ENCODE results near the gene RPLP2. TPM values are rescaled to one million over a fixed set of nuclear protein-coding genes. Genes with fewer than 3 reads are reported as not detected.
A peak's percentile ranks its signal among the peaks of the same experiment; 100 is the strongest.

RPLP2 gene
- total RNA-seq (3,814 and 3,947 TPM in 2 replicates), polyA plus RNA-seq (525 and 3,297 TPM in 2 replicates), polyA minus RNA-seq (1,054 and 2,235 TPM in 2 replicates)
- total RNA-seq (2013) = 3,570 TPM

DNA sequence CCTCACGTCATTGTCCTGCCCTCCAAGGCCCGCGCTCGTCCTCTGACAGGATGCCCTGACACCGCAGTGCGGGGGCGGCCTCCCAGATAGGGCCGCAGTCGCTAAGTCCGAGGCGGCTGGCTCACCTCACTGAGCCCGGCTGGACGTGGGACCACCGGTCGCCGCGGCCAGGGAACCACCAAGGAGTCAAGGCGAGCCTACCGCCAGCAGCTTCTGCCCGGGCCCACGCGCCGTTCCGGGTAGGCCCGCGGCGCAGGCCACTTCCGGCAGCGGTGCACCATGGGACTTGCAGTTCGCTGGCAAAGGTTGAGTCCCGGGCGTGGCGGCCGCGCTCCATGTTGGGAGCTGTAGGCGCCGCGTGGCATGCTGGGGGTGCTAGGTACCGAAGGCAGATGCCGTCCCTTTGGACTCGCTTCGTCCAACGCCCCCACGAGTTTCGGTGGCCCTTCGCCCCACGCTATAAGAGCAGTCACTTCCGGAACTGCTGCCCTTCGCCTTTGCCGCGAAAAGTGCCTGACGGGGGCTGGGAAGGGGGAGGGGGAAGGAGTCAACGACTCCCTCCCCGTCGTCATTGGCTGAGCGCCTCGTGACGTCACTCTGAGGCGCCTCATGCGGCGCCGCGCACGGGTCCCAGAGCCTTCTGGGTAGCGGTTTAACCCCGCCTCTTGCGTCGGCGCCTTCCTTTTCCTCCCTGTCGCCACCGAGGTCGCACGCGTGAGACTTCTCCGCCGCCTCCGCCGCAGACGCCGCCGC lies at the start of gene RPLP2:
TSS of gene RPLP2 (plus strand) at position 681 of the 753 bp plus-strand sequence. CDS start 268 bp downstream, outside the sequence.
- 1% methylated on average over 80 of the region's 81 CpGs for WGBS (ENCODE audit: insufficient coverage)
- Histone ChIP-seq H3K4me2 (replicated peaks; ENCODE audit: low read depth, low read length, poor library complexity, severe bottlenecking) (peak within 1 kb of the TSS; percentile 87), H4K20me1 (ENCODE audit: control insufficient read depth, insufficient read depth, low read length, poor library complexity, severe bottlenecking) (peaks cover 36% of the 10 kb centered on the region), H3K79me2 (ENCODE audit: control insufficient read depth, insufficient read depth, low read length) (peaks cover 31% of the 10 kb centered on the region), H3K36me3 (replicated peaks in 1 of 2; ENCODE audit: control extremely low read depth in 1 of 2, control insufficient read depth in 1 of 2, extremely low read depth in 1 of 2, insufficient read depth in 2 of 2, low read length in 1 of 2) (peaks cover 2 to 24% of the 10 kb centered on the region in 2 experiments), H3K27me3 (replicated peaks in 1 of 4; ENCODE audit: control extremely low read depth in 1 of 4, control insufficient read depth in 3 of 4, insufficient read depth in 4 of 4, low read length in 3 of 4) (no peaks in the 10 kb centered on the region), H3K9me3 (ENCODE audit: control extremely low read depth in 1 of 3, control insufficient read depth in 2 of 3, insufficient read depth in 1 of 3, low read length in 2 of 3) (no peaks in the 10 kb centered on the region), H2AFZ (ENCODE audit: insufficient read depth, low read depth, low read length, poor library complexity, severe bottlenecking) (peak within 1 kb of the TSS; percentile 93), H3K4me1 (ENCODE audit: control insufficient read depth in 2 of 2, insufficient read depth in 2 of 2, low read length in 2 of 2) (peaks cover 23 to 35% of the 10 kb centered on the region in 2 donors), H3K4me3 (ENCODE audit: control extremely low read depth in 1 of 5, extremely low read depth in 1 of 5, insufficient read depth in 1 of 5, low read depth in 2 of 5, low read length in 4 of 5) (peak within 1 kb of the TSS; percentile 53 to 95 (median 86)), H3K27ac (ENCODE audit: low read length in 2 of 2) (peak within 1 kb of the TSS; percentile 83 to 94), H3K9ac (ENCODE audit: low read length) (peak within 1 kb of the TSS; percentile 90)
- Mint-ChIP-seq H3K4me3 (peak within 1 kb of the TSS; percentile 96), H3K4me1 (peaks cover 42% of the 10 kb centered on the region), H3K27me3 (no peaks in the 10 kb centered on the region), H3K27ac (peak within 1 kb of the TSS; percentile 99), H3K9me3 (ENCODE audit: insufficient read depth) (no peaks in the 10 kb centered on the region)
- intact Hi-C loops (cut with micrococcal nuclease) = loop anchor here (1.0 to 5.0 kb wide), 5 partner anchors 10 to 303 kb away; partner anchors contain the start of genes AP2A2, POLR2L, RNH1 and SLC25A22
- ChIA-PET CTCF (interaction anchor here (1.1 to 2.6 kb wide), 4 partner anchors 10 to 255 kb away, joined by 3 to 14 read pairs (median 4); partner anchors contain the start of gene PNPLA2), POLR2A (interaction anchor here (0.6 to 2.9 kb wide), 6 partner anchors 10 to 115 kb away, joined by 3 to 32 read pairs (median 8); partner anchors contain the start of genes PNPLA2, POLR2L, SLC25A22 and TMEM80)
- peak; percentile 100 for DNase-seq
- peak; percentile 82 for ATAC-seq (ENCODE audit: low read depth)
- TF ChIP-seq, protein P1, sequence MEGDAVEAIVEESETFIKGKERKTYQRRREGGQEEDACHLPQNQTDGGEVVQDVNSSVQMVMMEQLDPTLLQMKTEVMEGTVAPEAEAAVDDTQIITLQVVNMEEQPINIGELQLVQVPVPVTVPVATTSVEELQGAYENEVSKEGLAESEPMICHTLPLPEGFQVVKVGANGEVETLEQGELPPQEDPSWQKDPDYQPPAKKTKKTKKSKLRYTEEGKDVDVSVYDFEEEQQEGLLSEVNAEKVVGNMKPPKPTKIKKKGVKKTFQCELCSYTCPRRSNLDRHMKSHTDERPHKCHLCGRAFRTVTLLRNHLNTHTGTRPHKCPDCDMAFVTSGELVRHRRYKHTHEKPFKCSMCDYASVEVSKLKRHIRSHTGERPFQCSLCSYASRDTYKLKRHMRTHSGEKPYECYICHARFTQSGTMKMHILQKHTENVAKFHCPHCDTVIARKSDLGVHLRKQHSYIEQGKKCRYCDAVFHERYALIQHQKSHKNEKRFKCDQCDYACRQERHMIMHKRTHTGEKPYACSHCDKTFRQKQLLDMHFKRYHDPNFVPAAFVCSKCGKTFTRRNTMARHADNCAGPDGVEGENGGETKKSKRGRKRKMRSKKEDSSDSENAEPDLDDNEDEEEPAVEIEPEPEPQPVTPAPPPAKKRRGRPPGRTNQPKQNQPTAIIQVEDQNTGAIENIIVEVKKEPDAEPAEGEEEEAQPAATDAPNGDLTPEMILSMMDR (IDR thresholded peaks at IDR 0.05) = no peak
- no peak for TF ChIP-seq EZH2 (IDR thresholded peaks at IDR 0.05; ENCODE audit: borderline replicate concordance, insufficient read depth, low read depth, low read length, poor library complexity, severe bottlenecking)

DNA sequence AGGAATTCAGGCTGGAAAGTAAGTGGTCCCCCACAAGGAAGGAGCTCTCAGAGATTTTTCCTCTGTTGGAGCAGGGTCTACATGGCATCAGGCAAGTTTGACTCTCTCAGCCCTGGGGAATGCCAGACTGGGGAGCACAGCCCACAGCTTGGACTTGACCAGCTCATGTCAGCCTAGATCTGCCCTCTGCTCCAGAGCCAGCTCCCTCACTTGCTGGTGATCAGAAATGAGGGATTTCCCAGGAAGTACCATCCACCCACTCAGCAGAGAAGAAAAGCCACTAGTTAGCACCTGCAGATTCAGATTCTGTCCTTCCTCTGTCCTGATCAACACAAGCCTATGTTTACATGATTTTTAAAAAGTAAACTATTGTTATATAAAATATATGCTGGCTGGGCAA lies 49.5 kb upstream of the RPLP2 start:
- no peak for DNase-seq
- no peak for ATAC-seq (ENCODE audit: low read depth)
- ChIA-PET POLR2A (no interaction called here), CTCF (interaction anchor here (0.6 to 0.9 kb wide), 2 partner anchors 99 to 115 kb away, joined by 3 read pairs; no protein-coding TSS in a partner anchor)
- no peaks in the 10 kb centered on the region for H3K4me1 ChIP-seq (ENCODE audit: control insufficient read depth in 2 of 2, insufficient read depth in 2 of 2, low read length in 2 of 2)
- Mint-ChIP-seq H3K4me1 (peaks cover under 1% of the 10 kb centered on the region), H3K27me3 (no peaks in the 10 kb centered on the region), H3K27ac (no peak overlapping the region), H3K9me3 (ENCODE audit: insufficient read depth) (no peaks in the 10 kb centered on the region), H3K4me3 (no peak overlapping the region)
- H3K9ac ChIP-seq (ENCODE audit: low read length) = no peak overlapping the region
- peaks cover 4 to 76% of the 10 kb centered on the region in 2 experiments for H3K36me3 ChIP-seq (replicated peaks in 1 of 2; ENCODE audit: control extremely low read depth in 1 of 2, control insufficient read depth in 1 of 2, extremely low read depth in 1 of 2, insufficient read depth in 2 of 2, low read length in 1 of 2)
- H3K9me3 ChIP-seq (ENCODE audit: control extremely low read depth in 1 of 3, control insufficient read depth in 2 of 3, insufficient read depth in 1 of 3, low read length in 2 of 3) = no peaks in the 10 kb centered on the region
- no peak overlapping the region for H3K4me3 ChIP-seq (ENCODE audit: control extremely low read depth in 1 of 5, extremely low read depth in 1 of 5, insufficient read depth in 1 of 5, low read depth in 2 of 5, low read length in 4 of 5)
- no peak overlapping the region for H3K27ac ChIP-seq (ENCODE audit: low read length in 2 of 2)
- no peaks in the 10 kb centered on the region for H3K27me3 ChIP-seq (replicated peaks in 1 of 4; ENCODE audit: control extremely low read depth in 1 of 4, control insufficient read depth in 3 of 4, insufficient read depth in 4 of 4, low read length in 3 of 4)
- H3K4me2 ChIP-seq (replicated peaks; ENCODE audit: low read depth, low read length, poor library complexity, severe bottlenecking) = no peak overlapping the region
- H3K79me2 ChIP-seq (ENCODE audit: control insufficient read depth, insufficient read depth, low read length) = peaks cover 26% of the 10 kb centered on the region
- intact Hi-C loops (cut with micrococcal nuclease) = no loop called here
- no peak overlapping the region for H2AFZ ChIP-seq (ENCODE audit: insufficient read depth, low read depth, low read length, poor library complexity, severe bottlenecking)
- H4K20me1 ChIP-seq (ENCODE audit: control insufficient read depth, insufficient read depth, low read length, poor library complexity, severe bottlenecking) = peaks cover 37% of the 10 kb centered on the region
- TF ChIP-seq, protein P1 (IDR thresholded peaks at IDR 0.05) = no peak
